ENCODE data around the gene TSPEAR. TPM values are rescaled to one million over a fixed set of nuclear protein-coding genes. Genes with fewer than 3 reads are reported as not detected.

Gene TSPEAR
- total RNA-seq, 1 donor from 2014 or later, result not detected

- no peak for TF ChIP-seq CTCF (IDR thresholded peaks at IDR 0.05; ENCODE audit: partially characterized antibody, unreplicated experiment)
- Mint-ChIP-seq H3K4me1 (ENCODE audit: low read depth, unreplicated experiment) (peaks cover 8% of the 10 kb centered on the region), H3K27me3 (ENCODE audit: unreplicated experiment) (peaks cover 5% of the 10 kb centered on the region), H3K27ac (ENCODE audit: unreplicated experiment) (peak overlapping the region; percentile 28), H3K4me3 (ENCODE audit: unreplicated experiment) (no peak overlapping the region), H3K36me3 (ENCODE audit: unreplicated experiment) (peaks cover 6% of the 10 kb centered on the region), H3K9me3 (ENCODE audit: unreplicated experiment) (peaks cover 12% of the 10 kb centered on the region)
- DNase-seq, result no peak
Observed at GRCh38 chr21:44530221-44530902, 181.0 kb downstream of the TSPEAR start.

GRCh38 chr21:44529503-44530125 lies 181.8 kb downstream of the TSPEAR start:
- DNase-seq, result peak; percentile 1
- Mint-ChIP-seq H3K4me3 (ENCODE audit: unreplicated experiment) (no peak overlapping the region), H3K9me3 (ENCODE audit: unreplicated experiment) (peaks cover 10% of the 10 kb centered on the region), H3K4me1 (ENCODE audit: low read depth, unreplicated experiment) (peaks cover 8% of the 10 kb centered on the region), H3K36me3 (ENCODE audit: unreplicated experiment) (peaks cover 6% of the 10 kb centered on the region), H3K27me3 (ENCODE audit: unreplicated experiment) (peaks cover 5% of the 10 kb centered on the region), H3K27ac (ENCODE audit: unreplicated experiment) (no peak overlapping the region)
- no peak for TF ChIP-seq CTCF (IDR thresholded peaks at IDR 0.05; ENCODE audit: partially characterized antibody, unreplicated experiment)

GRCh38 chr21:44529011-44529421 lies 182.4 kb downstream of the TSPEAR start:
- peaks cover 10% of the 10 kb centered on the region for H3K9me3 Mint-ChIP-seq (ENCODE audit: unreplicated experiment)
- H3K36me3 Mint-ChIP-seq (ENCODE audit: unreplicated experiment), result peaks cover 6% of the 10 kb centered on the region
- H3K27me3 Mint-ChIP-seq (ENCODE audit: unreplicated experiment), result peaks cover 5% of the 10 kb centered on the region
- H3K27ac Mint-ChIP-seq (ENCODE audit: unreplicated experiment), result no peak overlapping the region
- peak; percentile 14 for DNase-seq
- no peak for TF ChIP-seq CTCF (IDR thresholded peaks at IDR 0.05; ENCODE audit: partially characterized antibody, unreplicated experiment)
- H3K4me3 Mint-ChIP-seq (ENCODE audit: unreplicated experiment), result no peak overlapping the region
- peaks cover 8% of the 10 kb centered on the region for H3K4me1 Mint-ChIP-seq (ENCODE audit: low read depth, unreplicated experiment)

GRCh38 chr21:44528634-44528995 lies 182.8 kb downstream of the TSPEAR start:
- Mint-ChIP-seq H3K9me3 (ENCODE audit: unreplicated experiment) (peaks cover 10% of the 10 kb centered on the region), H3K4me3 (ENCODE audit: unreplicated experiment) (no peak overlapping the region), H3K36me3 (ENCODE audit: unreplicated experiment) (peaks cover 6% of the 10 kb centered on the region), H3K27ac (ENCODE audit: unreplicated experiment) (no peak overlapping the region), H3K27me3 (ENCODE audit: unreplicated experiment) (peaks cover 5% of the 10 kb centered on the region), H3K4me1 (ENCODE audit: low read depth, unreplicated experiment) (peaks cover 8% of the 10 kb centered on the region)
- peak; percentile 5 for DNase-seq
- TF ChIP-seq CTCF (IDR thresholded peaks at IDR 0.05; ENCODE audit: partially characterized antibody, unreplicated experiment), result no peak

GRCh38 chr21:44527983-44528633 lies 183.3 kb downstream of the TSPEAR start:
- H3K27ac Mint-ChIP-seq (ENCODE audit: unreplicated experiment), result no peak overlapping the region
- DNase-seq, result peak; percentile 5
- H3K36me3 Mint-ChIP-seq (ENCODE audit: unreplicated experiment), result peaks cover 6% of the 10 kb centered on the region
- no peak for TF ChIP-seq CTCF (IDR thresholded peaks at IDR 0.05; ENCODE audit: partially characterized antibody, unreplicated experiment)
- no peak overlapping the region for H3K4me3 Mint-ChIP-seq (ENCODE audit: unreplicated experiment)
- H3K27me3 Mint-ChIP-seq (ENCODE audit: unreplicated experiment), result peaks cover 5% of the 10 kb centered on the region
- peaks cover 8% of the 10 kb centered on the region for H3K4me1 Mint-ChIP-seq (ENCODE audit: low read depth, unreplicated experiment)
- peaks cover 10% of the 10 kb centered on the region for H3K9me3 Mint-ChIP-seq (ENCODE audit: unreplicated experiment)
